ENCODE results near the gene COPS3. TPM values are rescaled to one million over a fixed set of nuclear protein-coding genes. Genes with fewer than 3 reads are reported as not detected.

COPS3 gene
- polyA plus RNA-seq, 1 donor from 2014 or later: 213 TPM

DNA sequence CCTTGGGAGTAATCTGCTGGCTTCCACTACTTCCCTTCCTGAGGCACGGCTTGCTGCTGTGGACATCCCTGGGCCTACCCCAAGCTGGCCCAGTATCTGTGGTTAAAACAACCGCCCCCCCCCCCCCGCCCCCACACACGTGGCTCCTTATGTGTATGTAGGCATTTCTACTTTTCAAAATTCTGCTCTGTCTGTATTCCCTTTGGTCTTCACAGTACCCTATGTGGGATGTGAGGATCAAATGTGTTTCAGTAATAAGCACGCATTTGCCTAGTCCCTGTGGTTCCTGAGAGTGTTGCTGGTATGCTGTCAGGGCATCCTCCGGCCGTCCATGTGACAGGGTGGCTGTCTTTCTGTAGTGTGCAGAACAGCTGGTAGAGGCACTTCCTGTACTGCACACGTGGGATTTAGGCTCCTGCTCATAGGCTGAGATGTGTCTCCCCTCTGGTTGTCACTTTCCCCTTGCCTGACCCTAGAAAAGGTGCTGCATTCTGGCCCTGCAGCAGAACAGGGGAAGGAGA, 24.3 kb upstream of the COPS3 start:
- H3K27me3 ChIP-seq (ENCODE audit: insufficient read depth, low read depth, low read length): peaks cover 2% of the 10 kb centered on the region
- no peaks in the 10 kb centered on the region for H4K20me1 ChIP-seq (ENCODE audit: insufficient read depth)
- H3K4me2 ChIP-seq (ENCODE audit: low read length): no peak overlapping the region
- H3K4me3 ChIP-seq (ENCODE audit: low read length): no peak overlapping the region
- H3F3A ChIP-seq (ENCODE audit: insufficient read depth, low read length, poor library complexity, severe bottlenecking): peaks cover 3% of the 10 kb centered on the region
- no peaks in the 10 kb centered on the region for H3K79me2 ChIP-seq (replicated peaks; ENCODE audit: insufficient read depth, low read length)
- no peak overlapping the region for H3K9ac ChIP-seq (ENCODE audit: low read length)
- no peak overlapping the region for H3K27ac ChIP-seq (ENCODE audit: low read length)
- H3K36me3 ChIP-seq (ENCODE audit: insufficient read depth, low read length): no peaks in the 10 kb centered on the region
- no peak for TF ChIP-seq EZH2 (IDR thresholded peaks at IDR 0.05; ENCODE audit: borderline replicate concordance, insufficient read depth, low read length, poor library complexity, severe bottlenecking)
- TF ChIP-seq, protein P1, sequence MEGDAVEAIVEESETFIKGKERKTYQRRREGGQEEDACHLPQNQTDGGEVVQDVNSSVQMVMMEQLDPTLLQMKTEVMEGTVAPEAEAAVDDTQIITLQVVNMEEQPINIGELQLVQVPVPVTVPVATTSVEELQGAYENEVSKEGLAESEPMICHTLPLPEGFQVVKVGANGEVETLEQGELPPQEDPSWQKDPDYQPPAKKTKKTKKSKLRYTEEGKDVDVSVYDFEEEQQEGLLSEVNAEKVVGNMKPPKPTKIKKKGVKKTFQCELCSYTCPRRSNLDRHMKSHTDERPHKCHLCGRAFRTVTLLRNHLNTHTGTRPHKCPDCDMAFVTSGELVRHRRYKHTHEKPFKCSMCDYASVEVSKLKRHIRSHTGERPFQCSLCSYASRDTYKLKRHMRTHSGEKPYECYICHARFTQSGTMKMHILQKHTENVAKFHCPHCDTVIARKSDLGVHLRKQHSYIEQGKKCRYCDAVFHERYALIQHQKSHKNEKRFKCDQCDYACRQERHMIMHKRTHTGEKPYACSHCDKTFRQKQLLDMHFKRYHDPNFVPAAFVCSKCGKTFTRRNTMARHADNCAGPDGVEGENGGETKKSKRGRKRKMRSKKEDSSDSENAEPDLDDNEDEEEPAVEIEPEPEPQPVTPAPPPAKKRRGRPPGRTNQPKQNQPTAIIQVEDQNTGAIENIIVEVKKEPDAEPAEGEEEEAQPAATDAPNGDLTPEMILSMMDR (IDR thresholded peaks at IDR 0.05; ENCODE audit: poor library complexity, severe bottlenecking): no peak
- no peak for TF ChIP-seq MXI1 (conservative IDR thresholded peaks at IDR 0.05; ENCODE audit: poor library complexity, severe bottlenecking)
- TF ChIP-seq SMC3 (conservative IDR thresholded peaks at IDR 0.05; ENCODE audit: poor library complexity): no peak
- no peak for TF ChIP-seq POLR2AphosphoS5 (IDR thresholded peaks at IDR 0.05)
- TF ChIP-seq, protein P2, sequence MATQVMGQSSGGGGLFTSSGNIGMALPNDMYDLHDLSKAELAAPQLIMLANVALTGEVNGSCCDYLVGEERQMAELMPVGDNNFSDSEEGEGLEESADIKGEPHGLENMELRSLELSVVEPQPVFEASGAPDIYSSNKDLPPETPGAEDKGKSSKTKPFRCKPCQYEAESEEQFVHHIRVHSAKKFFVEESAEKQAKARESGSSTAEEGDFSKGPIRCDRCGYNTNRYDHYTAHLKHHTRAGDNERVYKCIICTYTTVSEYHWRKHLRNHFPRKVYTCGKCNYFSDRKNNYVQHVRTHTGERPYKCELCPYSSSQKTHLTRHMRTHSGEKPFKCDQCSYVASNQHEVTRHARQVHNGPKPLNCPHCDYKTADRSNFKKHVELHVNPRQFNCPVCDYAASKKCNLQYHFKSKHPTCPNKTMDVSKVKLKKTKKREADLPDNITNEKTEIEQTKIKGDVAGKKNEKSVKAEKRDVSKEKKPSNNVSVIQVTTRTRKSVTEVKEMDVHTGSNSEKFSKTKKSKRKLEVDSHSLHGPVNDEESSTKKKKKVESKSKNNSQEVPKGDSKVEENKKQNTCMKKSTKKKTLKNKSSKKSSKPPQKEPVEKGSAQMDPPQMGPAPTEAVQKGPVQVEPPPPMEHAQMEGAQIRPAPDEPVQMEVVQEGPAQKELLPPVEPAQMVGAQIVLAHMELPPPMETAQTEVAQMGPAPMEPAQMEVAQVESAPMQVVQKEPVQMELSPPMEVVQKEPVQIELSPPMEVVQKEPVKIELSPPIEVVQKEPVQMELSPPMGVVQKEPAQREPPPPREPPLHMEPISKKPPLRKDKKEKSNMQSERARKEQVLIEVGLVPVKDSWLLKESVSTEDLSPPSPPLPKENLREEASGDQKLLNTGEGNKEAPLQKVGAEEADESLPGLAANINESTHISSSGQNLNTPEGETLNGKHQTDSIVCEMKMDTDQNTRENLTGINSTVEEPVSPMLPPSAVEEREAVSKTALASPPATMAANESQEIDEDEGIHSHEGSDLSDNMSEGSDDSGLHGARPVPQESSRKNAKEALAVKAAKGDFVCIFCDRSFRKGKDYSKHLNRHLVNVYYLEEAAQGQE (IDR thresholded peaks at IDR 0.05; ENCODE audit: borderline replicate concordance): no peak
- TF ChIP-seq EP300 (conservative IDR thresholded peaks at IDR 0.05; ENCODE audit: poor library complexity, severe bottlenecking): no peak
- no peak for TF ChIP-seq TAF1 (IDR thresholded peaks at IDR 0.05; ENCODE audit: low read depth)
- TF ChIP-seq RAD21 (conservative IDR thresholded peaks at IDR 0.05): no peak
- H3K9me3 ChIP-seq (ENCODE audit: low read length): no peaks in the 10 kb centered on the region
- H2AFZ ChIP-seq (ENCODE audit: low read depth, low read length): no peak overlapping the region
- H3K9me2 ChIP-seq (ENCODE audit: insufficient read depth, low read length): no peaks in the 10 kb centered on the region

DNA sequence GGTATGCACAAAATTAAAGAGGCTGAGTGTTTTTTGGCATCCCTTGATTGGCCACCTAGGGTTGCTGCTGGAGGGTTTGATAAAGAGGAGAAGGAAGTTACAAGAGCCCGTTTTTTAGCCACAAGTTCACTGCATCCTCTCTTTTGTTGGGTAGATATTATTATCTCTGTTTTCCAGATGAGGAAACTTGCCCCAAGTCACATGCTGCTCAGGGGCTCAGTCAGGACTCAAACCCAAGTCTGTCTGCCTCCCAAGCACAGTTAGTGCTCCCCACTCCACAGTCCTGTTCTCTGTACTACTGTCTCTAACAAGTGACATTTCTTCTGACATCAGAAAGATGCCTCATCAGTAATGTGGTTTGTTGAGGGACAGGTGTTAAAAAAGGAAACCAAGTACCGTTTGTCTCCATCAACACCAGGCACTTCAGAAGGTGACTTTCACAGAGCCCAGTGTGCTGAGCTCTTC, 23.5 kb upstream of the COPS3 start:
- H2AFZ ChIP-seq (ENCODE audit: low read depth, low read length): no peak overlapping the region
- no peaks in the 10 kb centered on the region for H3K79me2 ChIP-seq (replicated peaks; ENCODE audit: insufficient read depth, low read length)
- no peaks in the 10 kb centered on the region for H3K9me3 ChIP-seq (ENCODE audit: low read length)
- no peak overlapping the region for H3K4me2 ChIP-seq (ENCODE audit: low read length)
- H3K36me3 ChIP-seq (ENCODE audit: insufficient read depth, low read length): no peaks in the 10 kb centered on the region
- no peak overlapping the region for H3K9ac ChIP-seq (ENCODE audit: low read length)
- peaks cover 3% of the 10 kb centered on the region for H3F3A ChIP-seq (ENCODE audit: insufficient read depth, low read length, poor library complexity, severe bottlenecking)
- TF ChIP-seq, protein P1 (IDR thresholded peaks at IDR 0.05; ENCODE audit: poor library complexity, severe bottlenecking): no peak
- TF ChIP-seq RAD21 (conservative IDR thresholded peaks at IDR 0.05) (no peak), SMC3 (conservative IDR thresholded peaks at IDR 0.05; ENCODE audit: poor library complexity) (no peak), POLR2AphosphoS5 (IDR thresholded peaks at IDR 0.05) (no peak), EZH2 (IDR thresholded peaks at IDR 0.05; ENCODE audit: borderline replicate concordance, insufficient read depth, low read length, poor library complexity, severe bottlenecking) (no peak), MXI1 (conservative IDR thresholded peaks at IDR 0.05; ENCODE audit: poor library complexity, severe bottlenecking) (no peak), TAF1 (IDR thresholded peaks at IDR 0.05; ENCODE audit: low read depth) (no peak), EP300 (conservative IDR thresholded peaks at IDR 0.05; ENCODE audit: poor library complexity, severe bottlenecking) (no peak)
- TF ChIP-seq, protein P2 (IDR thresholded peaks at IDR 0.05; ENCODE audit: borderline replicate concordance): no peak
- no peak overlapping the region for H3K27ac ChIP-seq (ENCODE audit: low read length)
- no peaks in the 10 kb centered on the region for H4K20me1 ChIP-seq (ENCODE audit: insufficient read depth)
- H3K9me2 ChIP-seq (ENCODE audit: insufficient read depth, low read length): no peaks in the 10 kb centered on the region
- H3K4me3 ChIP-seq (ENCODE audit: low read length): peak overlapping the region; percentile 78
- H3K27me3 ChIP-seq (ENCODE audit: insufficient read depth, low read depth, low read length): peaks cover 2% of the 10 kb centered on the region
